OCI-LY3 (cell line): Measurements from ENCODE around the gene WDR86.

Experiments used
- CTCF ChIP-seq: fragments of 200-600, 300-600 bp; sonication (generic); IDR thresholded peaks from 2 replicates; pipeline ENCODE4 v1.5.1; 2014; ENCODE audit warnings: antibody characterized with exemption, low read length, low read depth
- EZH2phosphoT487 ChIP-seq: fragments of 200-600 bp; shearing (Covaris generic); IDR thresholded peaks from 2 replicates; pipeline ENCODE4 v1.6.1; 2018; ENCODE audit warnings: antibody characterized with exemption, mixed run types, low read depth

DNA sequence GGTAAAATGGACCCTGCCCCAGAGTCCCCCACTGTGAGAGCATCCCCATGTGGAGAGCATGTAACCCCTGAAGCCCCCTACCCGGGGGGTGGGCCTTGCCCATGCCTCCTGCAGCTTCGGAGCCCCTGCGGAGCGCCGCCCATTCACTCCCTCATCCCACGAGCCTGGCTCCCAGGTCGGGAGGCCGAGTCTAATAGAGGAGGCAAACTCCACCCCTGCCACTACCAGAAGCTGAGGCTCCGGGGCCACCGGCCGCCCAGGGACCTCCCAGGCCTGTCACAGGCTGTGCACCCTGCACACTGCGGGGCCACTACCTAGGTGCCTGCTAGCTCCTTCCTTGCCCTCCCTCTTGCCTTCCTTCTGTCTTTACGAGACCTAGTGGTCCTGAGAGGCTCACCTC, 17.4 kb downstream of the WDR86 start:
- TF ChIP-seq CTCF: no peak
- TF ChIP-seq EZH2phosphoT487: no peak
